Measurements from ENCODE around the gene MSI2.
"Not testable (repeated sequence)": the region's sequence is repeated elsewhere in the genome, so short reads cannot be mapped to it uniquely, and the experiment has no call there.

Gene MSI2

GRCh38 chr17:57255776-57256681 lies at the start of gene MSI2:
Gene MSI2, plus strand, starts transcription at chr17:57256523. Its CDS starts 220 bp downstream, at chr17:57256743.
- peak; percentile 92 for DNase-seq (ENCODE audit: low spot score)

GRCh38 chr17:57206928-57207327 lies 49.4 kb upstream of the MSI2 start:
- no peak for DNase-seq (ENCODE audit: low spot score)

- DNase-seq (ENCODE audit: low spot score): no peak
These were observed 48.9 kb upstream of the MSI2 start for GRCh38 chr17:57207396-57207795.

- no peak for DNase-seq (ENCODE audit: low spot score)
These were observed 46.1 kb upstream of the MSI2 start for GRCh38 chr17:57210224-57210553.

- DNase-seq (ENCODE audit: low spot score): no peak
These were observed 45.3 kb upstream of the MSI2 start for GRCh38 chr17:57210972-57211411.

- no peak for DNase-seq (ENCODE audit: low spot score)
These were observed 44.8 kb upstream of the MSI2 start for GRCh38 chr17:57211543-57211942.

- DNase-seq (ENCODE audit: low spot score): no peak
These were observed 43.0 kb upstream of the MSI2 start for GRCh38 chr17:57213180-57213825.

- DNase-seq (ENCODE audit: low spot score): no peak
These were observed 41.0 kb upstream of the MSI2 start for GRCh38 chr17:57215317-57215716.

- DNase-seq (ENCODE audit: low spot score): no peak
These were observed 34.7 kb upstream of the MSI2 start for GRCh38 chr17:57221366-57222350.

- DNase-seq (ENCODE audit: low spot score): not testable (repeated sequence)
These were observed 33.9 kb upstream of the MSI2 start for GRCh38 chr17:57222422-57222821.

- DNase-seq (ENCODE audit: low spot score): no peak
These were observed 31.2 kb upstream of the MSI2 start for GRCh38 chr17:57225127-57225526.

GRCh38 chr17:57226793-57227192 lies 29.5 kb upstream of the MSI2 start:
- DNase-seq (ENCODE audit: low spot score): no peak

- DNase-seq (ENCODE audit: low spot score): no peak
These were observed 27.4 kb upstream of the MSI2 start for GRCh38 chr17:57228911-57229310.

GRCh38 chr17:57234061-57234738 lies 22.1 kb upstream of the MSI2 start:
- DNase-seq (ENCODE audit: low spot score): no peak

GRCh38 chr17:57234739-57235092 lies 21.6 kb upstream of the MSI2 start:
- DNase-seq (ENCODE audit: low spot score): no peak

GRCh38 chr17:57235124-57235523 lies 21.2 kb upstream of the MSI2 start:
- DNase-seq (ENCODE audit: low spot score): no peak

GRCh38 chr17:57236686-57237299 lies 19.5 kb upstream of the MSI2 start:
- no peak for DNase-seq (ENCODE audit: low spot score)

GRCh38 chr17:57240648-57241047 lies 15.7 kb upstream of the MSI2 start:
- no peak for DNase-seq (ENCODE audit: low spot score)

GRCh38 chr17:57242148-57242547 lies 14.2 kb upstream of the MSI2 start:
- no peak for DNase-seq (ENCODE audit: low spot score)

- DNase-seq (ENCODE audit: low spot score): peak; percentile 73
These were observed 13.1 kb upstream of the MSI2 start for GRCh38 chr17:57243171-57243622.

- DNase-seq (ENCODE audit: low spot score): no peak
These were observed 10.5 kb upstream of the MSI2 start for GRCh38 chr17:57245786-57246185.

All from activated CD4-positive, alpha-beta T cell treated with anti-CD3 and anti-CD28 coated beads, Interleukin-2, Interleukin-4, amounts not matched to agents 100 ng/mL and 50 ng/mL, durations not matched to agents 16 hours and 8 hours (primary cell).